Islet precursor cell (in vitro differentiated cells): ENCODE results near the gene UGT1A1.
"Not testable (repeated sequence)": the region's sequence is repeated elsewhere in the genome, so short reads cannot be mapped to it uniquely, and the experiment has no call there.

Experiments used
- DNase-seq: peaks from one replicate; pipeline ENCODE4 v3.0.0-alpha.2; 2018

UGT1A1 gene

GRCh38 chr2:233760043-233760442 is at the start of gene UGT1A1:
TSS of gene UGT1A1 (plus strand) at chr2:233760270. CDS start at chr2:233760288, 18 bp downstream.
- DNase-seq = no peak

DNA sequence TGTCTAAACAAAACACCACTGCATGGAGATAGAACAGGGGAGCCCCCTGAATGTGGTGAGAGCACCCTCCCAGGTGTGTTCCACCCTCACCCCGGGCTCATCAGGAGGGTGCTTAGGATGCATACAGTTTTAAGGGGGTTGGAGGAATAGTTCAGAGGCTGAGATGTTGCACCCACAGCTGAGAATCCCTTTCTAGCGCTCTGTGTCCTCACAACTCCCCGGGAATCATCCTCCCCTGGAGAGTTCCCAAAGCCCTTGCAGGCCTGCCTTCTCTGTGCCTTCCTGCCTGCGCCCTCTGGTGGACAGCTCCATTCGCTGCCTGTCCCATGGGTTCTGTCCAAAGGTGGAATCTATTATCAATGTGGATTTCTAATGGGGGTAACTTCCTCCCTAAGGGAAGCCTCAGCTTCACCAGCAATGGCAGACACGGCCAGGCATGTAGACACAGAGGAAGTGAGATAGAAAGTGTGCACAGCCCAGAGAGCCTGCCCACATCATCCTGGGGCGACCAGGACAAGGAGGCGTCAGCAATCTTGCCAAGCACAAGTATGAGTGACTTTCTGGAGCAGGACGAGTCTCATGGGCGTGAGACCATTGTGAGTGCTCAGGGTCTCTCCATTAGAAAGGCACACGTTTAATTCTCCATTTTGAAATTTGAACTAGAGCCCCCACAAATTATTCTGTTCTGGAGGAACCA is 48.6 kb upstream of the UGT1A1 start:
- DNase-seq = peak; percentile 87

DNA sequence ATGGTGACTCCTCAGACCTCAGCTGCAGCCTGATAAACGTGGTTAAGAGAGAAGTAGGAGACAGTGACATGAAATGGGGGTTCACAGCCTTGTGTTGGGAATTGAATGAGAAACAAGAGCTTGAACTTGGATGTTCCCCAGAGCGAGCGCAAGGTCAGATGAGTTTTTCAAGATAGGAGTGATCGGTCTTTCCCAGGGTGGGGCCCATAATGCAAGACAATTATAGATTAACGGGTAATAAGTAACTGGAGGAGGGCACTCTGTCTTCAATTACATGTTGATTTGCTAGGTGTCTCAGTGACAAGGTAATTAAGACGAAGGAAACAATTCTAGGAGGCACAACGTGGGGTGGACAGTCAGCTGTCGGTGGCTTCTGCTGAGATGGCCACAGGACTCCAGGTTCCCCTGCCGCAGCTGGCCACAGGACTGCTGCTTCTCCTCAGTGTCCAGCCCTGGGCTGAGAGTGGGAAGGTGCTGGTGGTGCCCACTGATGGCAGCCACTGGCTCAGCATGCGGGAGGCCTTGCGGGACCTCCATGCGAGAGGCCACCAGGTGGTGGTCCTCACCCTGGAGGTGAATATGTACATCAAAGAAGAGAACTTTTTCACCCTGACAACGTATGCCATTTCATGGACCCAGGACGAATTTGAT is 47.3 kb upstream of the UGT1A1 start, which contains the start of gene UGT1A5:
Gene UGT1A5 (plus strand): TSS at position 297 of the 651 bp plus-strand sequence. CDS start 85 bp downstream, at position 382.
- no peak for DNase-seq

- DNase-seq = no peak
These were observed 46.8 kb upstream of the UGT1A1 start for GRCh38 chr2:233713262-233713615.

DNA sequence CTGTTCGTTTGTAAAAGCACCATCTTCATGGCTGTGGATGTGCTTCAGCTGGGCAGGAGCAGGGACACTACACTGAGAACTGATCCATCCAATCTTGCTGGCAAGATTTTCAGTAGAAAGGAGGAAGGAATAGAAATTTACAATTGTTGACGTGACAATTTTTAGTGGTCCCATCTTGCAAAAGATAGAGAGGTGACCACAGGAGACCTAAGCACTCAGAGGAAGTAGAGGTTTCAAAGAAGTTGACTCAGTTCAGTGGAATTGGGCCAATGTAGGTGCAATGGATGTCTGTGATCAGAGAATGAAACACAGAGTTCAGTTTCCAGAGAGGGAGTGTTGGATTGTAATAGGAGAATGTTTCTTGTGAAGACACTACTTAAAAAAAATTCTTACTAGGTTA is 45.9 kb upstream of the UGT1A1 start:
- no peak for DNase-seq

- DNase-seq = no peak
These were observed 41.5 kb upstream of the UGT1A1 start, which contains the start of gene UGT1A4 for GRCh38 chr2:233718552-233718951. TSS of gene UGT1A4 (plus strand) at chr2:233718736. CDS start at chr2:233718821, 85 bp downstream.

GRCh38 chr2:233728723-233729301 is 31.3 kb upstream of the UGT1A1 start, which contains the start of gene UGT1A3:
TSS of gene UGT1A3 (plus strand) at chr2:233729042. CDS start at chr2:233729127, 85 bp downstream.
- DNase-seq = no peak

GRCh38 chr2:233736868-233737653 is 23.0 kb upstream of the UGT1A1 start:
- not testable (repeated sequence) for DNase-seq

DNA sequence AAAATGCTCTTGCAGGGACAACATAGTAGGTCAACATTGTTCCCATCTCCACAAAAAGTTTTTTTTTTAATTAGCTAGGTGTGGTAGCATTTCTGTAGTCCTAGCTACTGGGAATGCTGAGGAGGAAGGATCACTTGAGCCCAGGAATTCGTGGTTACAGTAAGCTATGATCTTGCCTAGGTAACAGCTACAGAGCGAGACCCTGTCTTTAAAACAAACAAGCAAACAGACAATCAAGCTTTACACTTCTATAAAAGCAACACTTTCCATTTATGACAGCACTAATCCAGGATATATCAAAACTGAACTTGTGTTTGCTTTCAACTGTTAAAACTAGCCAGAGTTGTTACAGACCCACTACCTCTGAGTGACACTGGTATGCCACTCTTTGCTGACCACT is 19.2 kb upstream of the UGT1A1 start:
- no peak for DNase-seq

DNA sequence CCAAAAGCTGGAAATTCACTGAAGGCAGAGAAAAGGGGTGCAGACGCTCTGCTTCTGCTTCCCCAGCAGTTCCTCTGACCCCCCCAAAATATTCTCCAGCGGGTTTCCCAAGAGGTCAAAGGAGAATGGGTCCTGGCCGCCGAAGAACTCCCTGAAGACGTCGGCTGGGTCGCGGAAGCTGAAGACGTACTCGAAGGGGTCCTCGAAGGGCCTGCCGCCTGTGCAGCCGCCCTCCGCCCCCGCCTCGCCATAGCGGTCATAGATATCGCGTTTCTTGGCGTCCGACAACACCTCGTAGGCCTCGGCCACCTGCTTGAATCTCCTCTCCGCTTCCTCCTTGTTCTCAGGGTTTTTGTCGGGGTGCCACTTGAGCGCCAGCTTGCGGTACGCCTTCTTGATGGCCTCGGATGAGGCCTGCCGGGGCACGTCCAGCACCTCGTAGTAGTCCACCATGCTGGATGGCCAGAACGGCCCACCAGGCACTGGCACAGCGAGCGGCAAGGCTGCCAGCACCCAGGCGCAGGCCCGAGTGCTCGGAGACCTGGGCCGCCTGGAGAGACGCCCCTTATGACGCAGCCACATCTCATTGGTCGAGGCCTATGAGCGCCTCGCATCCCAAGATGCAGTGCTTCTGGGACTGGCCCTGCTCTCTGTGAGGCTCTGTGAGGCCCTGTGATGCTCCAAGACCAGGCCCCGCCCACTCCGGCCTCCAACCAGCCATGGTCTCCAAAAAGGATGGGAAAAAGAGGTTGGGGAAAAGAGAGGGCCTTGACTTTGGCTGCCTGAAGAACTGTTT is 16.4 kb upstream of the UGT1A1 start:
- no peak for DNase-seq

GRCh38 chr2:233745073-233745755 is 14.9 kb upstream of the UGT1A1 start:
- DNase-seq = no peak

- not testable (repeated sequence) for DNase-seq
These were observed 14.2 kb upstream of the UGT1A1 start for GRCh38 chr2:233745838-233746237.

DNA sequence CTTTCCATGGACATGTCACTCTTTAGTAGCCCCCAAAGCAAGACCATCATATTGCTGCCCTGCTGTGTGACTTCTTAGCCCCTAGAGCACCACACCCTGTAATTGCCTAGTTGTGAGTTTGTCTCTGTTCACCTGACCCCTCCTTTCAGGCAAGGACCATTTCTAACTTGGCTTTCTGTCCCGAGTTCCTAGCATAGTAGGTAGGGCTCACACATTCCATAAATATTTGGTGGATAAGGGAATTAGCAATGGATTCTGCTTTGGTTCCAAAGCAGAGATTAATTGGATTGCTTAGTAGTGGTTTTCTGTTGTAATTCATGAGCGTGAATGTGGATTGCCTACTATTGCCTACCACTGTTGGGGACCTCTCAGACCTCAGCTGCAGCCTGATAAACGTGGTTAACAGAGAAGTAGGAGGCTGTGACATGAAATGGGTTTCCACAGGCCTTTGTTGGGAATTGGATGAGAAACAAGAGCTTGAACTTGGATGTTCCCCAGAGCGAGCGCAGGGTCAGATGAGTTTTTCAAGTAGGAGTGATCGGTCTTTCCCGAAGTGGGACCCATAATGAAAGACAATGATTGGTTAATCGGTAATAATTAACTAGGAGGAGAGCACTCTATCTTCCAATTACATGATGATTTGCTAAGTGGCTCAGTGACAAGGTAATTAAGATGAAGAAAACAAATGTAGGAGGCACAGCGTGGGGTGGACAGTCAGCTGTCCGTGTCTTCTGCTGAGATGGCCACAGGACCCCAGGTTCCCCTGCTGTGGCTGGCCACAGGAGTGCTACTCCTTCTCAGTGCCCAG is 13.4 kb upstream of the UGT1A1 start:
- DNase-seq = no peak

DNA sequence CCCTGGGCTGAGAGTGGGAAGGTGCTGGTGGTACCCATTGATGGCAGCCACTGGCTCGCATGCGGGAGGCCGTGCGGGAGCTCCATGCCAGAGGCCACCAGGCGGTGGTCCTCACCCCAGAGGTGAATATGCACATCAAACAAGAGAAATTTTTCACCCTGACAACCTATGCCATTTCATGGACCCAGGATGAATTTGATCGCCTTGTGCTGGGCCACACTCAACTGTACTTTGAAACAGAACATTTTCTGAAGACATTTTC is 12.9 kb upstream of the UGT1A1 start:
- DNase-seq = no peak

GRCh38 chr2:233750689-233751088 is 9.4 kb upstream of the UGT1A1 start:
- not testable (repeated sequence) for DNase-seq

- DNase-seq = not testable (repeated sequence)
These were observed 8.7 kb upstream of the UGT1A1 start for GRCh38 chr2:233751212-233752009.

DNA sequence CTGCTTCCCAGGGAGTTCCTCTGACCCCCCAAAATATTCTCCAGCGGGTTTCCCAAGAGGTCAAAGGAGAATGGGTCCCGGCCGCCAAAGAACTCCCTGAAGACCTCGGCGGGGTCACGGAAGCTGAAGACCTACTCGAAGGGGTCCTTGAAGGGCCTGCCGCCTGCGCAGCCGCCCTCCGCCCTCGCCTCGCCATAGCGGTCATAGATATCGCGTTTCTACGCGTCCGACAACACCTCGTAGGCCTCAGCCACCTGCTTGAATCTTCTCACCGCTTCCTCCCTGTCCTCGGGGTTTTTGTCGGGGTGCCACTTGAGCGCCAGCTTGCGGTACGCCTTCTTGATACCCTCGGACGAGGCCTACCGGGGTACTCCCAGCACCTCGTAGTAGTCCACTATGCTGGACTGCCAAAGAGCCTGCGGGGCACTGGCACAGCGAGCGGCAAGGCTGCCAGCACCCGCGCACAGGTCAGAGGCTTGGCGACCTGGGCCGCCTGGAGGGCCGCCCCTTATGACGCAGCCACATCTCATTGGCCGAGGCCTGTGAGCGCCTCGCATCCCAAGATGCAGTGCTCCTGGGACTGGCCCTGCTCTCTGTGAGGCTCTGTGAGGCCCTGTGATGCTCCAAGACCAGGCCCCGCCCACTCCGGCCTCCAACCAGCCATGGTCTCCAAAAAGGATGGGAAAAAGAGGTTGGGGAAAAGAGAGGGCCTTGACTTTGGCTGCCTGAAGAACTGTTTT is 5.0 kb upstream of the UGT1A1 start:
- DNase-seq = no peak

- DNase-seq = no peak
These were observed 3.5 kb upstream of the UGT1A1 start for GRCh38 chr2:233756429-233757081.

- no peak for DNase-seq
These were observed 1.9 kb upstream of the UGT1A1 start for GRCh38 chr2:233758141-233758540.
